ENCODE data around the gene NETO1.

DNA sequence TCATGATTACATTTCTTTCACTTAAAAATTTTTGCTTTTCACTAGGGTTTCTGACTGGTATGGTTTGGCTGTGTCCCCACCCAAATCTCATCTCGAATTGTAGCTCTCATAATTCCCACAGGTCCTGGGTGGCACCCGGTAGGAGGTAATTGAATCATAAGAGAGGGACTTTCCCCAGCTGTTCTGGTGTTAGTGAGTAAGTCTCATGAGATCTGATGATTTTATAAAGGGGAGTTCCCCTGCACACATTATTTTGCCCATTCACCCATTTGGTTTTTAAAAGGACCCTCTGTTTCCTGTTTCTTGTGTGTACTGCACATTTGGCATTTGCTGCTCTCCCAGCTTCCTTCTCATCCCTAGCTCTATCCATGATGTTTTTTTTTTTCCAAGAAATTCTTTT lies 27.8 kb upstream of the NETO1 start:
- no peak for TF ChIP-seq CTCF (IDR thresholded peaks at IDR 0.05)
- TF ChIP-seq POLR2A (IDR thresholded peaks at IDR 0.05), result no peak
- TF ChIP-seq EP300 (IDR thresholded peaks at IDR 0.05; ENCODE audit: low read depth), result no peak

Measured in transverse colon (tissue), 3 donors.